GM06990 (cell line): ENCODE results near the gene CAMSAP1.

ENCODE experiments used
- DNase-seq: peaks from one replicate; pipeline ENCODE4 v3.0.0-alpha.2; 2011; ENCODE audit not compliant: insufficient read length; ENCODE audit errors: extremely low read depth
- H3K27me3 ChIP-seq: replicated peaks from 2 replicates; pipeline ENCODE4 v1.6.0; 2011; ENCODE audit warnings: low read length; ENCODE audit not compliant: control insufficient read depth, insufficient read depth
- H3K36me3 ChIP-seq: 2 replicates; pipeline ENCODE4 v1.5.1; 2011; ENCODE audit warnings: low read length; ENCODE audit not compliant: control insufficient read depth, insufficient read depth
- H3K4me3 ChIP-seq: replicated peaks from 2 replicates; pipeline ENCODE4 v1.5.1; 2011; ENCODE audit warnings: low read depth, mild to moderate bottlenecking, control low read depth, low read length
- CTCF ChIP-seq: IDR thresholded peaks from 2 replicates; pipeline ENCODE4 v1.5.1; 2011; ENCODE audit warnings: low read length, control low read depth, mild to moderate bottlenecking, inconsistent platforms; ENCODE audit not compliant: insufficient read depth, poor library complexity, severe bottlenecking

Gene CAMSAP1

GRCh38 chr9:135821733-135822373 is 85.5 kb downstream of the CAMSAP1 start:
- TF ChIP-seq CTCF, result no peak
- Histone ChIP-seq H3K4me3 (no peak overlapping the region), H3K27me3 (no peaks in the 10 kb centered on the region), H3K36me3 (peaks cover 17% of the 10 kb centered on the region)
- no peak for DNase-seq

- H3K4me3 ChIP-seq, result no peak overlapping the region
- no peak for TF ChIP-seq CTCF
- H3K27me3 ChIP-seq, result no peaks in the 10 kb centered on the region
- H3K36me3 ChIP-seq, result peaks cover 19% of the 10 kb centered on the region
- DNase-seq, result no peak
Observed at GRCh38 chr9:135821116-135821515, 86.2 kb downstream of the CAMSAP1 start.

- no peak for DNase-seq
- no peaks in the 10 kb centered on the region for H3K27me3 ChIP-seq
- H3K36me3 ChIP-seq, result peaks cover 20% of the 10 kb centered on the region
- TF ChIP-seq CTCF, result no peak
- H3K4me3 ChIP-seq, result no peak overlapping the region
Observed at GRCh38 chr9:135820661-135821060, 86.7 kb downstream of the CAMSAP1 start.

GRCh38 chr9:135819905-135820304 is 87.4 kb downstream of the CAMSAP1 start:
- DNase-seq, result no peak
- H3K27me3 ChIP-seq, result no peaks in the 10 kb centered on the region
- TF ChIP-seq CTCF, result no peak
- no peak overlapping the region for H3K4me3 ChIP-seq
- peaks cover 20% of the 10 kb centered on the region for H3K36me3 ChIP-seq

- Histone ChIP-seq H3K36me3 (peaks cover 23% of the 10 kb centered on the region), H3K4me3 (no peak overlapping the region), H3K27me3 (no peaks in the 10 kb centered on the region)
- no peak for TF ChIP-seq CTCF
- DNase-seq, result no peak
Observed at GRCh38 chr9:135818718-135819475, 88.4 kb downstream of the CAMSAP1 start.
